ENCODE results near the gene PLA2G6. TPM values are rescaled to one million over a fixed set of nuclear protein-coding genes. Genes with fewer than 3 reads are reported as not detected.

PLA2G6 gene
- total and polyA plus RNA-seq, 2 of the 4 experiments (the other 2 are of a cell fraction): 6.1 to 10.3 TPM

- ATAC-seq (ENCODE audit: low read depth): no peak
- Histone ChIP-seq H3K27ac (ENCODE audit: insufficient read depth, low read length) (no peak overlapping the region), H3K9ac (ENCODE audit: low read depth, low read length) (no peak overlapping the region)
Measured at GRCh38 chr22:38103641-38104040, 78.0 kb downstream of the PLA2G6 start.

More at GRCh38 chr22:38103641-38104040, 78.0 kb downstream of the PLA2G6 start:
- H2AFZ ChIP-seq (replicated peaks; ENCODE audit: low read length, poor library complexity): no peak overlapping the region
- H3K36me3 ChIP-seq (ENCODE audit: control insufficient read depth, insufficient read depth, low read length): no peaks in the 10 kb centered on the region
- TF ChIP-seq FOS (IDR thresholded peaks at IDR 0.05; ENCODE audit: low read depth, low read length): no peak
- TF ChIP-seq POLR2A (IDR thresholded peaks at IDR 0.05; ENCODE audit: low read depth, low read length): no peak
- TF ChIP-seq MXI1 (IDR thresholded peaks at IDR 0.05; ENCODE audit: borderline replicate concordance, low read depth, low read length): no peak
- no peak for TF ChIP-seq CHD1 (IDR thresholded peaks at IDR 0.05; ENCODE audit: low read depth, low read length)
- no peak for TF ChIP-seq MAFK (IDR thresholded peaks at IDR 0.05; ENCODE audit: low read depth, low read length)
- TF ChIP-seq RAD21 (IDR thresholded peaks at IDR 0.05; ENCODE audit: low read length): no peak
- TF ChIP-seq, protein P1, sequence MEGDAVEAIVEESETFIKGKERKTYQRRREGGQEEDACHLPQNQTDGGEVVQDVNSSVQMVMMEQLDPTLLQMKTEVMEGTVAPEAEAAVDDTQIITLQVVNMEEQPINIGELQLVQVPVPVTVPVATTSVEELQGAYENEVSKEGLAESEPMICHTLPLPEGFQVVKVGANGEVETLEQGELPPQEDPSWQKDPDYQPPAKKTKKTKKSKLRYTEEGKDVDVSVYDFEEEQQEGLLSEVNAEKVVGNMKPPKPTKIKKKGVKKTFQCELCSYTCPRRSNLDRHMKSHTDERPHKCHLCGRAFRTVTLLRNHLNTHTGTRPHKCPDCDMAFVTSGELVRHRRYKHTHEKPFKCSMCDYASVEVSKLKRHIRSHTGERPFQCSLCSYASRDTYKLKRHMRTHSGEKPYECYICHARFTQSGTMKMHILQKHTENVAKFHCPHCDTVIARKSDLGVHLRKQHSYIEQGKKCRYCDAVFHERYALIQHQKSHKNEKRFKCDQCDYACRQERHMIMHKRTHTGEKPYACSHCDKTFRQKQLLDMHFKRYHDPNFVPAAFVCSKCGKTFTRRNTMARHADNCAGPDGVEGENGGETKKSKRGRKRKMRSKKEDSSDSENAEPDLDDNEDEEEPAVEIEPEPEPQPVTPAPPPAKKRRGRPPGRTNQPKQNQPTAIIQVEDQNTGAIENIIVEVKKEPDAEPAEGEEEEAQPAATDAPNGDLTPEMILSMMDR (conservative IDR thresholded peaks at IDR 0.05; ENCODE audit: low read depth, low read length): no peak
- TF ChIP-seq BHLHE40 (IDR thresholded peaks at IDR 0.05; ENCODE audit: low read depth, low read length): no peak
- no peak for TF ChIP-seq SMC3 (IDR thresholded peaks at IDR 0.05; ENCODE audit: low read depth, low read length)
- no peak for TF ChIP-seq NFE2L2 (IDR thresholded peaks at IDR 0.05; ENCODE audit: low read depth, low read length)
- TF ChIP-seq MAZ (IDR thresholded peaks at IDR 0.05; ENCODE audit: borderline replicate concordance, low read depth, low read length): no peak
- TF ChIP-seq CEBPB (IDR thresholded peaks at IDR 0.05; ENCODE audit: low read depth, low read length): no peak
- TF ChIP-seq RFX5 (IDR thresholded peaks at IDR 0.05; ENCODE audit: low read depth, low read length): no peak
- TF ChIP-seq, protein P2, sequence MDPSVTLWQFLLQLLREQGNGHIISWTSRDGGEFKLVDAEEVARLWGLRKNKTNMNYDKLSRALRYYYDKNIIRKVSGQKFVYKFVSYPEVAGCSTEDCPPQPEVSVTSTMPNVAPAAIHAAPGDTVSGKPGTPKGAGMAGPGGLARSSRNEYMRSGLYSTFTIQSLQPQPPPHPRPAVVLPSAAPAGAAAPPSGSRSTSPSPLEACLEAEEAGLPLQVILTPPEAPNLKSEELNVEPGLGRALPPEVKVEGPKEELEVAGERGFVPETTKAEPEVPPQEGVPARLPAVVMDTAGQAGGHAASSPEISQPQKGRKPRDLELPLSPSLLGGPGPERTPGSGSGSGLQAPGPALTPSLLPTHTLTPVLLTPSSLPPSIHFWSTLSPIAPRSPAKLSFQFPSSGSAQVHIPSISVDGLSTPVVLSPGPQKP (IDR thresholded peaks at IDR 0.05; ENCODE audit: borderline replicate concordance, low read depth, low read length): no peak
- no peak for TF ChIP-seq USF2 (IDR thresholded peaks at IDR 0.05; ENCODE audit: low read depth, low read length)
- H4K8ac ChIP-seq (ENCODE audit: low read depth in 2 of 2, low read length in 2 of 2): no peak overlapping the region
- no peaks in the 10 kb centered on the region for H3K9me1 ChIP-seq (ENCODE audit: insufficient read depth, low read length)
- POLR2A ChIA-PET (ENCODE audit: unreplicated experiment): no interaction called here
- no TSS peak for BruUV-seq (replicated peaks)
- H2BK120ac ChIP-seq (ENCODE audit: low read depth, low read length): no peak overlapping the region
- H4K20me1 ChIP-seq (ENCODE audit: insufficient read depth, low read length): no peaks in the 10 kb centered on the region
- no peak overlapping the region for H4K5ac ChIP-seq (ENCODE audit: low read depth, low read length)
- no peak overlapping the region for H2AK9ac ChIP-seq (replicated peaks; ENCODE audit: low read depth, low read length, poor library complexity)
- H3K56ac ChIP-seq (ENCODE audit: extremely low read depth, insufficient read depth, low read length): no peak overlapping the region
- H3K4ac ChIP-seq (ENCODE audit: low read depth, low read length): no peak overlapping the region
- no peak overlapping the region for H3K18ac ChIP-seq (ENCODE audit: low read depth, low read length)
- no peak overlapping the region for H2AK5ac ChIP-seq (ENCODE audit: low read depth, low read length)
- in situ Hi-C loops (cut with MboI; ENCODE audit: low sequenced_read_pairs) (no loop called here), dilution Hi-C loops (cut with HindIII; ENCODE audit: low sequenced_read_pairs, unreplicated experiment) (no loop called here), intact Hi-C loops (cut with micrococcal nuclease) (no loop called here)
- no peaks in the 10 kb centered on the region for H3K4me1 ChIP-seq (ENCODE audit: control insufficient read depth, insufficient read depth, low read length)
- no peak overlapping the region for H2BK15ac ChIP-seq (ENCODE audit: low read depth, low read length)
- no peaks in the 10 kb centered on the region for H3K79me1 ChIP-seq (ENCODE audit: low read depth in 1 of 2, low read length in 2 of 2)
- H3K27me3 ChIP-seq (ENCODE audit: control insufficient read depth, insufficient read depth, low read length): no peaks in the 10 kb centered on the region
- no peak overlapping the region for H3K23ac ChIP-seq (ENCODE audit: low read depth, low read length)
- no peak overlapping the region for H2BK20ac ChIP-seq (ENCODE audit: low read depth, low read length)
- H3K9me3 ChIP-seq (ENCODE audit: control insufficient read depth, insufficient read depth, low read length): no peaks in the 10 kb centered on the region
- H3K14ac ChIP-seq (replicated peaks; ENCODE audit: low read depth, low read length): no peak overlapping the region
- no peak overlapping the region for H2BK5ac ChIP-seq (ENCODE audit: low read depth, low read length, poor library complexity, severe bottlenecking)
- CTCF ChIA-PET: interaction anchor here (1.0 kb wide), 1 partner anchor 51 kb away, joined by 3 read pairs; no protein-coding TSS in a partner anchor
- no peak overlapping the region for H4K91ac ChIP-seq (ENCODE audit: insufficient read depth, low read depth, low read length)
- H3K4me3 ChIP-seq (ENCODE audit: insufficient read depth, low read depth, low read length): no peak overlapping the region
- no peak overlapping the region for H3K4me2 ChIP-seq (ENCODE audit: low read depth, low read length)
- WGBS, 2 experiments (ENCODE audit: extremely low coverage in 2 of 2, insufficient read length in 1 of 2): no CpG with 5 or more reads among the region's 8 CpGs
- DNase-seq: no peak

All from IMR-90 (cell line).